ENCODE measurements around the gene TP53TG3C. TPM values are rescaled to one million over a fixed set of nuclear protein-coding genes. Genes with fewer than 3 reads are reported as not detected.
"Not testable (repeated sequence)": the region's sequence is repeated elsewhere in the genome, so short reads cannot be mapped to it uniquely, and the experiment has no call there.

TP53TG3C gene, protein sequence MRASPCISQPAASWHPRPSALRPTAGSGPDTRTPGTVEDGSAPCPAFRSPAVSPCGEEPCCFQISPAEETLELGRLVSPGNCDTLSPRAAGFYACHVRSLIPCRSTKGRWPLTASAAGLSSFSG
- not detected for total RNA-seq
- not detected for polyA plus RNA-seq
- not detected for total RNA-seq

DNA sequence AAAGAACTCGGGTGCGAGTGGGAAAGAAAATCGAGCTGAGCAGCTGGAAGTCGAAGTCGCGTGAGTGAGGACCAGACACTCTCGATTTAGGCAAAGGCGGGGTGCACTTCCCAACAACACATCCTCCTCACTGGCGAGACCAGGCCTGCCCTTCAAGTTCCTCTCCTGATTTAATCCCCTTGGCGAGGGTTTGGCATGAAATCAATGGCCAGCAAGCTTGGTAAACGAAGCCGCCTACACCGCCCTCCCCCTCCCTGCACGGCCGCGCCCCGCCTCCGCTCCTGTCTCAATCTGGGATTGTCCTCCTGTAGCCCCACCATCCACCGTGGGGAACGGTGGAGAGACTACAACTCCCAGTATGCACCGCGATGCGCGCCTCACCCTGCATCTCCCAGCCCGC lies at the start of gene TP53TG3C:
TSS of gene TP53TG3C (plus strand) at position 301 of the 400 bp plus-strand sequence. CDS start at position 369, 68 bp downstream.
- H3K27ac Mint-ChIP-seq; H3K9me3 ChIP-seq (ENCODE audit: control insufficient read depth in 2 of 3, low read length in 3 of 3); H3K27me3 Mint-ChIP-seq; ATAC-seq; intact Hi-C loops (cut with micrococcal nuclease); H3K4me3 ChIP-seq (ENCODE audit: low read length); H3K36me3 ChIP-seq (ENCODE audit: control insufficient read depth in 2 of 3, insufficient read depth in 3 of 3, low read length in 3 of 3); DNase-seq; H3K4me1 Mint-ChIP-seq; POLR2A ChIA-PET; CTCF ChIA-PET; H3K36me3 Mint-ChIP-seq; H3K4me1 ChIP-seq (ENCODE audit: control insufficient read depth in 2 of 2, insufficient read depth in 2 of 2, low read length in 2 of 2); H3K27ac ChIP-seq (ENCODE audit: low read depth, low read length); H3K27me3 ChIP-seq (ENCODE audit: control insufficient read depth in 2 of 2, insufficient read depth in 2 of 2, low read length in 2 of 2); H3K9me3 Mint-ChIP-seq; H3K4me3 Mint-ChIP-seq: not testable (repeated sequence)

Other genes starting within 250 kb of the TP53TG3C start
- gene TP53TG3E, start 110.1 kb downstream of the TP53TG3C start, total RNA-seq, result not detected
- gene TP53TG3E, start 110.1 kb downstream of the TP53TG3C start, polyA plus RNA-seq, result not detected
- gene TP53TG3B, start 166.6 kb downstream of the TP53TG3C start, total RNA-seq, result not detected
- not detected for gene TP53TG3B, start 166.6 kb downstream of the TP53TG3C start, polyA plus RNA-seq

All from naive thymus-derived CD4-positive, alpha-beta T cell (primary cell).